Endothelial cell (in vitro differentiated cells): ENCODE data around the gene COMMD1. TPM values are rescaled to one million over a fixed set of nuclear protein-coding genes. Genes with fewer than 3 reads are reported as not detected.
A peak's percentile ranks its signal among the peaks of the same experiment; 100 is the strongest.

ENCODE experiments used
- DNase-seq: peaks from one replicate; pipeline ENCODE4 v3.0.0; 2021; ENCODE audit warnings: low spot score
- H3K27ac Mint-ChIP-seq: one replicate; pipeline ENCODE4 v1.8.0; 2021; ENCODE audit warnings: mixed read lengths, inconsistent platforms; ENCODE audit not compliant: unreplicated experiment
- H3K27me3 Mint-ChIP-seq: one replicate; pipeline ENCODE4 v1.8.0; 2021; ENCODE audit warnings: mild to moderate bottlenecking, moderate library complexity, mixed read lengths, inconsistent platforms; ENCODE audit not compliant: unreplicated experiment
- H3K36me3 Mint-ChIP-seq: one replicate; pipeline ENCODE4 v1.8.0; 2021; ENCODE audit warnings: mild to moderate bottlenecking, low read depth, mixed read lengths, inconsistent platforms; ENCODE audit not compliant: unreplicated experiment
- H3K4me1 Mint-ChIP-seq: one replicate; pipeline ENCODE4 v1.8.0; 2021; ENCODE audit warnings: mild to moderate bottlenecking, mixed read lengths, inconsistent platforms; ENCODE audit not compliant: unreplicated experiment
- H3K4me3 Mint-ChIP-seq: one replicate; pipeline ENCODE4 v1.8.0; 2021; ENCODE audit warnings: mild to moderate bottlenecking, mixed read lengths, inconsistent platforms; ENCODE audit not compliant: unreplicated experiment
- H3K9me3 Mint-ChIP-seq: one replicate; pipeline ENCODE4 v1.8.0; 2021; ENCODE audit warnings: mixed read lengths, inconsistent platforms; ENCODE audit not compliant: unreplicated experiment
- total RNA-seq: library from RNA; stranded (reverse); fragmentation: NEBNext Ultra II Directional; extraction: Animal tissue kit (Norgen Biotek cat#: 25700); gene quantifications from one replicate; pipeline ENCODE4 v1.2.1, GENCODE V29; 2021; ENCODE audit not compliant: unreplicated experiment
- TF ChIP-seq, protein P1 (sequence below): fragments of 200-600 bp; sonication (generic); IDR thresholded peaks from one replicate; pipeline ENCODE4 v1.5.0; 2021; ENCODE audit warnings: antibody characterized with exemption; ENCODE audit not compliant: unreplicated experiment

The COMMD1 gene
- total RNA-seq, 1 donor from 2014 or later, result 39.4 TPM

DNA sequence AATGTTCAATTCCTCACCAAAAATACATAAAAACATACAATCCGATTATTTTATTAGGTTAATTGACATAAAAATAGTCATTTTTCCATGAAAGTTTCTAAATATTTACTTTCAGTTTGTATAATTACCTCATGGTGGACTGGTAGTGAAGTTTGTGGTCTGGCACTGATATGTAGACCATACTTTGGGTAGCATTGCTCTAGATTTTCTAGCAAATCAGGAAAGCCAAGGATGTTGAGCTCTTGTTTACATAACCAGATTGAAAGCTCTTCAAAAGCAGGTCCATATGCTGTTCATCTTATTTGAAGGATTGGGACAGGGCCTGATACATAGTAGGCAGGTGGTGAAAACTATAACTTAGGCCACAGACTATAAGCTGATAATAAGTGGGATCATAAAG lies 61.8 kb downstream of the COMMD1 start:
- TF ChIP-seq, protein P1, sequence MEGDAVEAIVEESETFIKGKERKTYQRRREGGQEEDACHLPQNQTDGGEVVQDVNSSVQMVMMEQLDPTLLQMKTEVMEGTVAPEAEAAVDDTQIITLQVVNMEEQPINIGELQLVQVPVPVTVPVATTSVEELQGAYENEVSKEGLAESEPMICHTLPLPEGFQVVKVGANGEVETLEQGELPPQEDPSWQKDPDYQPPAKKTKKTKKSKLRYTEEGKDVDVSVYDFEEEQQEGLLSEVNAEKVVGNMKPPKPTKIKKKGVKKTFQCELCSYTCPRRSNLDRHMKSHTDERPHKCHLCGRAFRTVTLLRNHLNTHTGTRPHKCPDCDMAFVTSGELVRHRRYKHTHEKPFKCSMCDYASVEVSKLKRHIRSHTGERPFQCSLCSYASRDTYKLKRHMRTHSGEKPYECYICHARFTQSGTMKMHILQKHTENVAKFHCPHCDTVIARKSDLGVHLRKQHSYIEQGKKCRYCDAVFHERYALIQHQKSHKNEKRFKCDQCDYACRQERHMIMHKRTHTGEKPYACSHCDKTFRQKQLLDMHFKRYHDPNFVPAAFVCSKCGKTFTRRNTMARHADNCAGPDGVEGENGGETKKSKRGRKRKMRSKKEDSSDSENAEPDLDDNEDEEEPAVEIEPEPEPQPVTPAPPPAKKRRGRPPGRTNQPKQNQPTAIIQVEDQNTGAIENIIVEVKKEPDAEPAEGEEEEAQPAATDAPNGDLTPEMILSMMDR, result no peak
- Mint-ChIP-seq H3K4me3 (no peak overlapping the region), H3K4me1 (peaks cover 3% of the 10 kb centered on the region), H3K36me3 (no peaks in the 10 kb centered on the region), H3K9me3 (no peaks in the 10 kb centered on the region), H3K27me3 (peaks cover 3% of the 10 kb centered on the region), H3K27ac (no peak overlapping the region)
- no peak for DNase-seq

DNA sequence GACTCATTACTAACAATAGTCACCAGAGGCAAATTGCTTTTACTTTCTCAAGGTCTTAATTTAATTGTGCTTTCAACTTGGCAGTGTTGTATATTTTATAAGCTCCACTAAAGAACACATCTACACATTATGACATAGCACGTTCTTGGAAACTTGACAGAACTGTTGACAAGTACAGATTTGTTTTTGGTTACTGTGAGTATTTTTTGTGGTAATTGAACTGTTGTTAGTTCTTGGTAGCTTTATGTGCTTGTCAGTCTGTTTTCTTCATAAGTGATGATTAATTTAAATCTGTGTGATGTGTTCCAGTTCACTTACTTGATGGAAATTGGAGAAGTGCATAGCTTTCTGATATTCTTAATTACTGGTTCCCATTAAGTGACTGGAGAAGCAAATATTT lies 63.9 kb downstream of the COMMD1 start:
- TF ChIP-seq, protein P1, result no peak
- Mint-ChIP-seq H3K9me3 (no peaks in the 10 kb centered on the region), H3K36me3 (no peaks in the 10 kb centered on the region), H3K27me3 (peaks cover 3% of the 10 kb centered on the region), H3K27ac (no peak overlapping the region), H3K4me3 (no peak overlapping the region), H3K4me1 (peaks cover 3% of the 10 kb centered on the region)
- no peak for DNase-seq

DNA sequence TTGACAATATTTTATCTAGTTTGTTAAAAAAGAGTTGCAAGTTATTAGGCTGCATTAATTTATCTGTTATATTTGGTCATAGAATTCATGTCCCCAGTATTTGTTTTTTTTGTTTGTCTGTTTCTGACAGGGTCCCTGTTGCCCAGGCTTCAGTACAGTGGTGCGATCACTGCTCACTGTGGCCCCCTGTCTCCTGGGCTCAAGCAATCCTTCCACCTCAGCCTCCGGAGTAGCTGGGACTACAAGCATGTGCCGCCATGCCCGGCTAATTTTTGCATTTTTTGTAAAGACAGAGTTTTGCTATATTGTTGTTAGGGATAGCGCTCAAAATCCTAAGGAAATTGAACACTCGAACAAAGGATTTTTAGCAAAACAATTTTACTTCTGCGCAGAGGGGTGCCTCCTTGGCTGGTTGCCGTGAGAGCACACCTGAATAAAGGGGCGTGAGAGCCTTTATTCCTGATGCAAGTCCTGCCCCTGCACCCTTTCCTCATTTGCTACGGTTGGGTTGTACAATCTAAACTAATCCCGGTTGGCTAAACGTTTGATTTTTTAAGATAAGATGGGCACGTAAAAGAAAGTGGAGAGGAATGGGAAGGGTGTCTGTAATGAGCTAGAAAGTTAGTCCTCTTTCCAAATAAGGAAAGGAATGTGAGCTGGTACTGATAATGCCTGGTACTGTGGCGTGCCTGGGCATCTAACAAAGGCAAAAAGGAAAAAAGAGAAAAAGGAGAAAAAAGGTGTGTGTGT lies 65.5 kb downstream of the COMMD1 start:
- no peaks in the 10 kb centered on the region for H3K9me3 Mint-ChIP-seq

DNA sequence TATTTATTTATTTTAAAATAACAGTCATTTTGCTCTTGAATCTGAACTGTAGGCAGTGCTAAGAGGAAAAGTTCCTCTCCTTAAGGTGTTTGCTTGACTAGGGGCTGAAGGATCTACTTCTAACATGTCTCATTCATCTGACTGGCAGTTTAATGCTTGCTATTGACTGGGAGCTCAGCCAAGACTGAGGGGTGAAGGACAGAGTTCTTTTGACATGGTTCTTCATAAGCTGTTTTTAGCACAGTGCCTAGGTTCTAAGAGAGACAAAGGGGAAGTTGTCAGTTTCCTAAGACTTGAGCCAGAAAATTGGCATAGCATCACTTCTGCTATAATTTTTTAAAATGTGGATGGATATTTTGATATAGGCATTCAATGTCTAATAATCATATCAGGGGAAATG lies 73.0 kb downstream of the COMMD1 start:
- H3K36me3 Mint-ChIP-seq, result no peaks in the 10 kb centered on the region
- no peaks in the 10 kb centered on the region for H3K27me3 Mint-ChIP-seq
- no peaks in the 10 kb centered on the region for H3K4me1 Mint-ChIP-seq
- H3K27ac Mint-ChIP-seq, result no peak overlapping the region
- no peak overlapping the region for H3K4me3 Mint-ChIP-seq
- H3K9me3 Mint-ChIP-seq, result peaks cover 4% of the 10 kb centered on the region
- TF ChIP-seq, protein P1, result no peak
- DNase-seq, result no peak

More for the DNA sequence above, 65.5 kb downstream of the COMMD1 start:
- Mint-ChIP-seq H3K4me3 (no peak overlapping the region), H3K36me3 (no peaks in the 10 kb centered on the region), H3K27me3 (peaks cover 3% of the 10 kb centered on the region), H3K27ac (peak overlapping the region; percentile 32), H3K4me1 (peaks cover 3% of the 10 kb centered on the region)
- TF ChIP-seq, protein P1, result no peak
- peak; percentile 13 for DNase-seq

DNA sequence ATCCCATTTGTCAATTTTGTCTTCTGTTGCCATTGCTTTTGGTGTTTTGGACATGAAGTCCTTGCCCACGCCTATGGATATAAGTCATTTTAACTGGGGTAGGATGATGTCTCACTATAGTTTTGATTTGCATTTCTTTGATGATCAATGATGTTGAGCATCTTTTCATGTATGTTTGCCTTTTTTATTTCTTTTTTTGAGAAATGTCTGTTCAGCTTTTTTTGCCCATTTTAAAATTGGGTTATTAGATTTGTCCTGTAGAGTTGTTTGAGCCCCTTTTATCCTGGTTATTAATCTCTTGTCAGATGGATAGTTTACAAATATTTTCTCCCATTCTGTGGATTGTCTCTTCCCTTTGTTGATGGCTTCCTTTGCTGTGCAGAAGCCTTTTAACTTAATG lies 75.3 kb downstream of the COMMD1 start:
- DNase-seq, result no peak
- no peaks in the 10 kb centered on the region for H3K36me3 Mint-ChIP-seq
- H3K4me1 Mint-ChIP-seq, result no peaks in the 10 kb centered on the region
- H3K27ac Mint-ChIP-seq, result no peak overlapping the region
- H3K4me3 Mint-ChIP-seq, result no peak overlapping the region
- H3K27me3 Mint-ChIP-seq, result no peaks in the 10 kb centered on the region
- H3K9me3 Mint-ChIP-seq, result peaks cover 4% of the 10 kb centered on the region
- TF ChIP-seq, protein P1, result no peak
